NCI-H2107 treated with DMSO at 0.1 percent for 48 hours (cell line): ENCODE results near the gene RYR2.
"Not testable (repeated sequence)": the region's sequence is repeated elsewhere in the genome, so short reads cannot be mapped to it uniquely, and the experiment has no call there.

Experiments
- DNase-seq: peaks from one replicate; lab custom pipeline; 2025; ENCODE audit not compliant: unreplicated experiment; lab: John Stamatoyannopoulos, UW

The RYR2 gene

GRCh38 chr1:237139732-237140131 is 97.7 kb downstream of the RYR2 start:
- no peak for DNase-seq

- DNase-seq: no peak
Observed at GRCh38 chr1:237140986-237141385, 99.0 kb downstream of the RYR2 start.

- no peak for DNase-seq
Observed at GRCh38 chr1:237141502-237141901, 99.5 kb downstream of the RYR2 start.

GRCh38 chr1:237145379-237146135 is 103.6 kb downstream of the RYR2 start:
- no peak for DNase-seq

- no peak for DNase-seq
Observed at GRCh38 chr1:237146241-237146640, 104.3 kb downstream of the RYR2 start.

GRCh38 chr1:237149857-237150256 is 107.9 kb downstream of the RYR2 start:
- DNase-seq: no peak

GRCh38 chr1:237151979-237152378 is 110.0 kb downstream of the RYR2 start:
- not testable (repeated sequence) for DNase-seq

GRCh38 chr1:237152506-237153335 is 110.7 kb downstream of the RYR2 start:
- no peak for DNase-seq

GRCh38 chr1:237154157-237154556 is 112.2 kb downstream of the RYR2 start:
- no peak for DNase-seq

GRCh38 chr1:237164406-237165352 is 122.7 kb downstream of the RYR2 start:
- no peak for DNase-seq

- DNase-seq: no peak
Observed at GRCh38 chr1:237166086-237166485, 124.1 kb downstream of the RYR2 start.

- DNase-seq: no peak
Observed at GRCh38 chr1:237166593-237167101, 124.7 kb downstream of the RYR2 start.

- DNase-seq: no peak
Observed at GRCh38 chr1:237170149-237170548, 128.2 kb downstream of the RYR2 start.

GRCh38 chr1:237171454-237172117 is 129.6 kb downstream of the RYR2 start:
- no peak for DNase-seq

GRCh38 chr1:237172118-237172485 is 130.1 kb downstream of the RYR2 start:
- no peak for DNase-seq

GRCh38 chr1:237179503-237179902 is 137.5 kb downstream of the RYR2 start:
- no peak for DNase-seq

- no peak for DNase-seq
Observed at GRCh38 chr1:237180256-237180655, 138.3 kb downstream of the RYR2 start.

- no peak for DNase-seq
Observed at GRCh38 chr1:237181743-237182317, 139.8 kb downstream of the RYR2 start.

GRCh38 chr1:237183963-237184540 is 142.1 kb downstream of the RYR2 start:
- no peak for DNase-seq

- no peak for DNase-seq
Observed at GRCh38 chr1:237186675-237187074, 144.7 kb downstream of the RYR2 start.
